ENCODE results near the gene PCSK5. TPM values are rescaled to one million over a fixed set of nuclear protein-coding genes. Genes with fewer than 3 reads are reported as not detected.

Gene PCSK5
- total and polyA plus RNA-seq, 2 of the 8 experiments (the other 6 are each of a cell fraction or from before 2014, with no cell fraction given), result 5.5 to 10.7 TPM

DNA sequence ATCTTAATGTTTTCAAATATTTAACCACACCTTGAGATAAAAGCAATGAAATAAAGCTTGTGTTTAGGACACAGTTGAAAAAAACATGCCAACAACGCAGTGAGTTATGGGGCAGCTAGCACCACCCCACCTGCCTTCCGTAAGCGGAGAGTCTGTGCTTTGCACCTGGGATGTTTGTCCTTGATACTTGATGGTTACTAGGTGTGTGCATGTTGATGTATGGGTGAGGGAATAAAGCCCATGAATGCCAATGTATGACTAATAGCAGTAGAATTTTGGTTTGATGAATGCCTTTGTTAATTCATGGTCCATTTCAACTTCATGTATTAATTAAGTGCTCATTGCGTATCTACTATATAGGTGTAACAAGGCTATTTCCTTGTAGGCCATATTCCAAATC lies 74.0 kb downstream of the PCSK5 start:
- DNase-seq (ENCODE audit: low read depth in 1 of 2, low spot score in 2 of 2) (no peak), FAIRE-seq (no peak)
- H3K23me2 ChIP-seq (ENCODE audit: low read depth, low read length), result no peaks in the 10 kb centered on the region
- no peak overlapping the region for H3K14ac ChIP-seq (ENCODE audit: insufficient read length)
- H3K9me3 ChIP-seq (ENCODE audit: insufficient read depth in 2 of 2, low read depth in 1 of 2, low read length in 1 of 2), result no peaks in the 10 kb centered on the region
- H2AFZ ChIP-seq (ENCODE audit: low read length), result no peak overlapping the region
- no peak overlapping the region for H4K8ac ChIP-seq (ENCODE audit: extremely low read depth, insufficient read depth, low read length)
- H3K9ac ChIP-seq (replicated peaks in 1 of 4; ENCODE audit: extremely low read depth in 1 of 4, low read depth in 3 of 4, low read length in 3 of 4), result no peak overlapping the region
- no peak overlapping the region for H2BK15ac ChIP-seq (ENCODE audit: low read length)
- H3K18ac ChIP-seq (ENCODE audit: extremely low read depth, low read length), result no peak overlapping the region
- H2BK5ac ChIP-seq (ENCODE audit: low read depth, low read length), result no peak overlapping the region
- no peak overlapping the region for H2BK120ac ChIP-seq (replicated peaks; ENCODE audit: low read depth, low read length)
- H4K20me1 ChIP-seq (replicated peaks in 1 of 2; ENCODE audit: control insufficient read depth in 1 of 2, insufficient read depth in 2 of 2, low read length in 2 of 2), result no peaks in the 10 kb centered on the region
- no peaks in the 10 kb centered on the region for H3K27me3 ChIP-seq (replicated peaks in 1 of 4; ENCODE audit: control insufficient read depth in 3 of 4, extremely low read depth in 1 of 4, insufficient read depth in 3 of 4, low read length in 3 of 4)
- no peak overlapping the region for H4K91ac ChIP-seq (replicated peaks; ENCODE audit: insufficient read length, low read length)
- H3K4ac ChIP-seq (replicated peaks; ENCODE audit: insufficient read length, low read depth, low read length), result no peak overlapping the region
- H3K56ac ChIP-seq (replicated peaks; ENCODE audit: insufficient read length, low read depth, low read length), result no peak overlapping the region
- H3K4me1 ChIP-seq (replicated peaks in 1 of 4; ENCODE audit: control insufficient read depth in 3 of 4, insufficient read depth in 4 of 4, low read length in 3 of 4), result peaks cover 0 to 7% (median 2%) of the 10 kb centered on the region in 4 experiments; a peak in 1 of 7 replicates
- ChIA-PET POLR2A (ENCODE audit: partially characterized antibody) (no interaction called here), CTCF (ENCODE audit: partially characterized antibody) (interaction anchor here (1.2 kb wide), 1 partner anchor 15 kb away, joined by 5 read pairs; no protein-coding TSS in a partner anchor)
- no peak overlapping the region for H3K23ac ChIP-seq (ENCODE audit: insufficient read length)
- H3K4me2 ChIP-seq (ENCODE audit: insufficient read depth in 1 of 2, low read depth in 2 of 2, low read length in 2 of 2), result no peak overlapping the region
- H3K79me2 ChIP-seq (ENCODE audit: control insufficient read depth in 1 of 2, insufficient read depth in 2 of 2, low read length in 2 of 2), result peaks cover 0 to 5% of the 10 kb centered on the region in 2 experiments; a peak in 1 of 4 replicates
- no peak overlapping the region for H2BK12ac ChIP-seq (ENCODE audit: low read depth, low read length)
- H2BK20ac ChIP-seq (ENCODE audit: low read length), result no peak overlapping the region
- WGBS, 2 experiments (ENCODE audit: extremely low coverage in 1 of 2, insufficient coverage in 1 of 2, insufficient read length in 1 of 2, insufficient replicate concordance in 2 of 2, low coverage in 1 of 2, low lambda C conversion rate in 2 of 2, missing lambda C conversion rate in 1 of 2), result 86% methylated on average over 4 of the region's 4 CpGs; no CpG with 5 or more reads in 1 of the 2 experiments
- H4K5ac ChIP-seq (ENCODE audit: insufficient read length, low read depth, low read length), result no peak overlapping the region
- no peak overlapping the region for H3K4me3 ChIP-seq (ENCODE audit: extremely low read depth in 1 of 4, insufficient read depth in 2 of 4, low read depth in 3 of 4, low read length in 4 of 4)
- H3K79me1 ChIP-seq (ENCODE audit: low read depth, low read length), result peaks cover 5% of the 10 kb centered on the region; the same call in 1 of the 2 replicates
- no peaks in the 10 kb centered on the region for H3K36me3 ChIP-seq (ENCODE audit: control insufficient read depth in 2 of 4, insufficient read depth in 4 of 4, low read length in 3 of 4)
- no peak overlapping the region for H2AK5ac ChIP-seq (ENCODE audit: low read depth, low read length)
- no peak overlapping the region for H3K27ac ChIP-seq (ENCODE audit: low read depth, low read length)
- no peak for TF ChIP-seq HDAC6 (IDR thresholded peaks at IDR 0.05; ENCODE audit: low read depth, low read length)
- TF ChIP-seq ATF3 (IDR thresholded peaks at IDR 0.05; ENCODE audit: insufficient read depth, low read depth, low read length), result no peak
- TF ChIP-seq EGR1 (IDR thresholded peaks at IDR 0.05; ENCODE audit: borderline replicate concordance, low read depth, low read length), result no peak
- no peak for TF ChIP-seq POLR2AphosphoS5 (IDR thresholded peaks at IDR 0.05; ENCODE audit: low read depth, low read length)
- no peak for TF ChIP-seq BRCA1 (IDR thresholded peaks at IDR 0.05; ENCODE audit: low read depth, low read length)
- no peak for TF ChIP-seq CBX8 (IDR thresholded peaks at IDR 0.05; ENCODE audit: borderline replicate concordance, low read depth, low read length)
- TF ChIP-seq CHD1 (IDR thresholded peaks at IDR 0.05; ENCODE audit: low read depth, low read length), result no peak
- TF ChIP-seq FOSL1 (IDR thresholded peaks at IDR 0.05; ENCODE audit: insufficient read depth, low read depth, low read length), result no peak
- no peak for TF ChIP-seq CEBPB (IDR thresholded peaks at IDR 0.05; ENCODE audit: low read depth, low read length)
- TF ChIP-seq EP300 (IDR thresholded peaks at IDR 0.05; ENCODE audit: borderline replicate concordance in 1 of 2, low read depth in 2 of 2, low read length in 2 of 2), result no peak
- TF ChIP-seq, protein P1, sequence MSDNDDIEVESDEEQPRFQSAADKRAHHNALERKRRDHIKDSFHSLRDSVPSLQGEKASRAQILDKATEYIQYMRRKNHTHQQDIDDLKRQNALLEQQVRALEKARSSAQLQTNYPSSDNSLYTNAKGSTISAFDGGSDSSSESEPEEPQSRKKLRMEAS (IDR thresholded peaks at IDR 0.05), result no peak
- TF ChIP-seq CTBP2 (IDR thresholded peaks at IDR 0.05; ENCODE audit: borderline replicate concordance, insufficient read depth, insufficient read length, low read length), result no peak
- TF ChIP-seq SIRT6 (IDR thresholded peaks at IDR 0.05; ENCODE audit: low read length), result no peak
- TF ChIP-seq CREB1 (IDR thresholded peaks at IDR 0.05), result no peak
- no peak for TF ChIP-seq SP4 (IDR thresholded peaks at IDR 0.05; ENCODE audit: low read length)
